Measurements from ENCODE around the gene CC2D2A. TPM values are rescaled to one million over a fixed set of nuclear protein-coding genes. Genes with fewer than 3 reads are reported as not detected.

CC2D2A gene
- polyA plus RNA-seq, 12 donors: 11.9 to 29.9 (median 17.2) TPM; not detected in 1

GRCh38 chr4:15457406-15458201, 12.1 kb upstream of the CC2D2A start:
- peak; percentile 61 for DNase-seq

DNA sequence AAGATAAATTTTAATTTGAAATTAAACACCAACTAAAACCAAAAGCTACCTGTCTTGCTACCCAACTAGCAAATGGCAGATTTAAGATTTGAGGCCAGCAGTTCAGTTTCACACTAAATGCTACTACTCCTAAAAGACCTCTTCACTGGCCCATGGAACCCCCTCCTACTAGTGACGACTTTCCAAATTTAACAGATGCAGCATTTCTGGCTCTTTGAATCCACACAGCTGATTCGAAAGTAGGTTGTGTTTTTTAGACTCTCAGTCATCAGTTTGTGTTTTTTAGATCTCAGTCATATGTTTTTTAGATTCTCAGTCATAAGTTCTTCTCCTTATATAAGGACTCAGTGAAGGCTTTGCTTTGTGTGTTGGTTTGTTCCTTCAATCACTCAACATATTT, 11.1 kb upstream of the CC2D2A start:
- DNase-seq: no peak

DNA sequence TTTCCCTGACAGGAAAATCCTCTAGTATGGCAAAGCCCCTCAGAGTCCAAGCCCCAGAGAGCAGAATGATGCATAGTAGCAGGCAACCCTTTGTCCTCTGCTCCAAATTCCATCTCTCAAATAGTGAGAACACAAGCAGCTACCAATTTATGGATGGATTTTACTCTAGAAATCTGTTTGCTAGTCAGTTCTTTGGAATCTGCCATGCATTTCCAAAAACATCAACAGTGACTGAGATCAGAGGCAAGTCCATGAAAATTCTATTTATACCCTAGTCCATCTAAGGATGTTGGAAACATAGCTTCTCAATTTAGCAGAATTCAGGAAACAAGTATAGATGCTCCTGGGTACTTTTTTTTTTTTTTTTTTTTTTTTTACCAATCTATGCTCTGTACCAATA, 10.0 kb upstream of the CC2D2A start:
- DNase-seq: no peak

- DNase-seq: no peak
Observed at GRCh38 chr4:15466596-15466995, 3.1 kb upstream of the CC2D2A start.

DNA sequence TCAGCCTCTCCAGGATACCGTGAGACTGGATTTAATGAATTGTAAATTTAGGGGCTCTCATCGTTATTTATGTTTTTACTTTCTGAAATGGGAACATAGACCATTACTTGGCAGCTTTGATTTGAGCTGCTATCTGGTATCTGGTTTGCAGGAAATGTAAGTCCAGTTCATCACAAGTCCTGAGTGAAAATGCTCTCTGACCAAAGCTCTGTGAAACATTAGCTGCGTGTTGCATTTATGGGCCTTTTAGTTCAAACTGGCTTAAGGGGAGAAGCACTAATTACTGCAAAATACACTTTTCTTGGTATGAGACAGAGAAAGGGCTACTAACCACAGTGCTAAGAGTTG, 420 bp downstream of the CC2D2A start:
- no peak for DNase-seq

DNA sequence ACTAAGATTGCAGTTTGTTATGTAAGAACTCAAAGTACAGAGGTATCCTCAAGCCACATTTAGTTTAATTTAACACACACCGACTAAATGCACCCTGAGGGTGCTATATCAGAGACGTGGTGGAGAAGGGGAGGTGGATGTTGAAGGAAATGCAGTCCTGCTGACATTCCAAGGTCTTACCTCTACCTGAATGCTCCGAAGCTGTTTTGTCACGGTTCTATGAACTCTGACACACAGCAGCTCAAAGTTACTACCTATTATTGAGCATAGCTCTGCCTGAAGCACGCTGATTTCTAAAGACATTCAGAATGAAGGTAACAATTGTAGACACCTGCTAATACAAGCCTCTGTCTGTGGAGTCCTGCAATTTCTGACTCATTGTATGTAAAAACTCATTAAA, 6.7 kb downstream of the CC2D2A start:
- DNase-seq: no peak

DNA sequence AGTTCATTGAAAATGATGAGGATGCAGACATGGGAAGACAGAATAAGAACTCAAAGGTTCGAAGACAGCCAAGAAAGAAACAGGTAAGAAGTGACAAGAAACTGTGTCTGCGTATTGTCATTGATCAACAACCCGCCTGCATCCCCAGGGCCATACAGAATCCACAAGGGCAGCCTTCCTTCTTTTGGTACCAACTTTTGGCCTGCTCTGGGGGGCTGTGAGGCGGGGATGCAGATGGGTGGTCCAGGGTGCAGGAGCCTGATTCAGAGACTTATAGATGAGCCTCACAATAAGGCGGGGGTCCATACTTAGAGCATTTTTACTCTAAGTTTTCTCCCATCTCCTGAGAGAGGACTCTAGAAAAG, 9.0 kb downstream of the CC2D2A start:
- DNase-seq: no peak

DNA sequence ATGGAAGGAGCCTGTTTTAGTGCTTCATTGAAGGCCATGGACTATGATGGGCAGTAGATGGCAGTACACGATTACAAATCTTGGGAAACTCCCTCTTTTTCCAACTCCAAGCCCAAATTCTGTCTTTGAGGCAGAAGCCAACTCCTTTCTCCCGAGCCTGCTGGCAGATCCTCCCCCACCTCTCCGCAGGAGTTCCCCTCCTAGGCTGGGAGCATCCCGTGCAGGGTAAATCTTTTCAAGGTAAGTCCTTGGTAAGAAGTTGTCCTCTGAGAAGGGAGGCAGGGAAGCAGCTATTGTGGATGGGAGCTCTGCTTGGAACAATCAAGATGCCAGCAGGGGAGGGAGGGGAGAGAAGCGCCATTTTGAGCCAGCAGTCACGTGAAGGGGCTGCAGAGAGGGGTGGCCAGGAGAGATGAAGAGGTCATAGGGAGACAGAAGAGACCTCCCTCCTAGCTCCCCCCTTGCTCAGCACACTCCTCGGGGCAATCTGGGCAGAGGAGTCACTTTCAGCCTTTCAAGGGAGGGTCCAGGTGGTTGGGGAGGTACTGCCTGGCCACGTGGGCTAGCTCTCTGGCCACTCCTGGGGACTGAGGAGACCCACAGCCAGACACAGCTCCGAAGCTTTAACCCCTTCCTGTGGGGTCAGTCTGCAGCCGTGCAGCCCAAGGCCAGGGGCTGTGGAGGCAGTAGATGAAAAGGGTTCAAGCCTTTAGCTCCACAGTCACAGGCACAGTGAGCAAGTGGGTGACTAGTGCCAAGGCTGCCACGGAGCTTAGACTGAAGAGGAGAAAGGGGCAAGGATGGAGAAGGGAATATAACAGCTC, 9.6 kb downstream of the CC2D2A start:
- peak; percentile 91 for DNase-seq

GRCh38 chr4:15479913-15480185, 10.2 kb downstream of the CC2D2A start:
- DNase-seq: peak; percentile 54

DNA sequence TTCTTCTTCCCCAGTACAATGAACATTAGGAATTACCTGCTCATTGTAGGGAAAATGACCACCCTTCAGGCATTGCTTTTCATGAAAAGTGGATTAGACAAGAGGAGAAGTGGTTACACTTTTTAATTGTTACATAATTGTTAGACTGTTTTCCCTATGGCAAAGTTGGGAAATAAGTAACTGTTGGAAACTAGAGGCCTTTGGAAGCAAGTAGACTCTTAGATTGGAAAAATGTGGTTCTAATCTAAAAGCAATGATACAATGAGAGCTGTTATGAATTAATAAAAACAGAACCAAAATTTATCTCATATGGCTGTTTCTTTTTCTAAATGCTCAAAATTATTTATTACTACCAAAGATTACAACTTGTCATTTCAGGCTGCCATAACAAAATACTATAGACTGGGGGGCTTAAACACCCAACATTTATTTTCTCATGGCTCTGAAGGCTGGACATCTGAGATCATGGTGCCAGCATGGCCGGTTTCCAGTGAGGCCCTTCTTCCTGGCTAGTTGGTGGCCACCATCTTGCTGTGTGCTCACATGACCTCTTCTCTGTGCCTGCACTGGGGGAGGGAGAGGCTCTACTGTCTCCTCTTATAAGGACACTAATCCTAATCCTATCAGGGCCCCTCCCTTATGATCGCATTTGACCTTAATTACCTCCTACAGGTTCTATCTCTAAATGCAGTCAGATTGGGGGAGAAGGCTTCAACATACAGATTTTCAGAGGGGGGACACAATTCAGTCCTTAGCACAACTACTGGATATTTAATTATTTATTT, 12.5 kb downstream of the CC2D2A start:
- DNase-seq: no peak

- no peak for DNase-seq
Observed at GRCh38 chr4:15482842-15483241, 13.2 kb downstream of the CC2D2A start.

GRCh38 chr4:15488136-15488535, 18.5 kb downstream of the CC2D2A start:
- DNase-seq: no peak

DNA sequence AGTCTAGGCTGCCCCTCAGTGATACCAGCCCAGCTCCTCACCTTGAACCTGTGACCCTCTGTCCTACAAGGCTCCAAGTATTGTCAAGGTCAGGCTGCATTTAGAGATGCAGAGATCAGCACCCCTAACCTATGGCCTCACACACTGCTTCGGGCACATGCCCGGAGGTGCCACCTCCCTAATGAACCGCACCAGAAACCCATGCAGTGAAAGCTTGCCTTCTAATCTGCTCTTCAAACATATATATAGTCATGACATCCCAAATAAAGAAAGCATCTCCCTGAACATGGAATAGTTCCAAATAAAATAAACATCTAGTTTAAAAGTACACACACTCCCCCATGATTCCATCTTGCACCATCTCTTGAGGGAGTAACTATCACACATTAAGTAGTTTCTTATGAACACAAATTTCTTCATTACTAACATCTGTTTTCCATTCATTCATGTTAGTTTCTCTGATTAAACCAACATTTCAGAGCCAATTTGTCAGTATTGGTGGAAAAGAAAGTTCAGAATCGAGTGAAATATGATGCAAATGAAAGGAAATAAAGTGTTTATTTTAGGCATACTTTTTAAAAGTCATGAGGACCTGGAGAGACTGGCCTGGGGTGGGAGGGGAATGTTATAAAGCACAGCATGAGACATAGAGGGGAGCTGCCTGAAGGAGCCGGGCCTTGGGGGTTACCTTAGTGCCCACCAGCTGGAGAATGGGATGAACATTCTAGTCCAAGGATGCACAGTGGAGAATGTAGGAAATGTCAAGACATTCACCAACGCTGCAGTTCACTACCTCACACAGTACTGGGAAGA, 19.2 kb downstream of the CC2D2A start:
- peak; percentile 31 for DNase-seq

DNA sequence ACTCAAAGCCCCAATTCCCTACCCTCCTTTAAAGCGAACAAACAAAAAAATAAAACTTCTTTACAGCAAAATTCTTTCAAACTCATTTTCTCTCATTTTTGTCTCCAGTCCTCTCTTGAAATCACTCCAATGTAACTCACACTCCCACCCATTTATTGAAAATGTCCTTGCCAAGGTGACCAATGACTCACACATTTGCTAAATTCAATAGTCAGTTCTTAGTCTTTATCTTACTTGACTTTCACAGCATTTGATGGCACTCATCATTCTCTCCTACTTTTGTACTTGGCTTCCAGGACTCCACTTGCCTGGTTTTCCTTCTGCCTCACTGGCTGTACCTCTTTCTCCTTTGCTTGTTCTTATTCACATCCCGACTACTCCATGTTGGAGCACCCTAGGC, 19.9 kb downstream of the CC2D2A start:
- no peak for DNase-seq

- no peak for DNase-seq
Observed at GRCh38 chr4:15493411-15493810, 23.7 kb downstream of the CC2D2A start.

GRCh38 chr4:15495621-15496020, 25.9 kb downstream of the CC2D2A start:
- no peak for DNase-seq

- DNase-seq: no peak
Observed at GRCh38 chr4:15498356-15498755, 28.7 kb downstream of the CC2D2A start.

GRCh38 chr4:15500701-15501100, 31.0 kb downstream of the CC2D2A start:
- no peak for DNase-seq

DNA sequence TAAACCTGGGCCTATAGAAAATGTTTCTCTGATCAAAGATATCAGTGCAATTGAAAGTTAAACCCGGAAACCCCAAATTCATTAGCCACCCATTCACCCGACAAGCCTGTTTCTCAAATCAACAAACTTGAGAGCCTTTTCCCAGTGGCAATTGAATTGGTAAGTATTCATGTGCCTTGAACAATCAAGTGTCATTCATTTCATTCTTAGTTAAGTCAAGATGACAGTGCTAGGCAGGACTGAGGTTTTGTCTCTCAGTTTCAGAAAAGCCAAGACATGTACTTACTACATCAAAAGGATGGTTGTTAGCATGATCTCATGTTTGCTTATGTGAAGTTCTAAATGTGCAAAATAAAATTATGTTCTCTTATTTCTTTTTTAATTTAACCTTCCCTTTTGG, 32.3 kb downstream of the CC2D2A start:
- no peak for DNase-seq

GRCh38 chr4:15502384-15502783, 32.7 kb downstream of the CC2D2A start:
- no peak for DNase-seq

DNA sequence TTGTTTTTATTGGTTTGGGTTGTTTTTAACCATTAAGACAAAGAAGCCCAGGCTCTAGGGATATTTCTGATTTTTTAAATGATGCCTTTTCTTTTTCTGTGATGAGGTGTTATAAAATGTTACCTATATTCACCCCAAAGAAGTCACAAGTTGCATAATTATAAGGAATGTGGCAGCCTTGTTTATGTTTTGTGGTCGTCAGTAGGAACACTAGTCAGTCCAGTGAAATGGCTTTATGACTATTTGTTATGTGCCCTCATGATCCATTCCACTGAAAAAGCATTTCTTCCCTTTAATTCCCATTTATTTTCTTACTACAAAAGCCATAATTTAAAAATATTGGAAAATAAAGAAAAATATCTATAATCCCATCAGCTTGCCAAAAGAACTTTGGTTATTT, 34.4 kb downstream of the CC2D2A start:
- DNase-seq: no peak

- no peak for DNase-seq
Observed at GRCh38 chr4:15506464-15506863, 36.8 kb downstream of the CC2D2A start.

All from muscle of arm (tissue), 12 donors.